ENCODE measurements around the gene CDK13.
"Not testable (repeated sequence)": the region's sequence is repeated elsewhere in the genome, so short reads cannot be mapped to it uniquely, and the experiment has no call there.

CDK13 gene

GRCh38 chr7:39949971-39950472 lies at the start of gene CDK13:
TSS of gene CDK13 (plus strand) at chr7:39950256. CDS start at chr7:39950642, 386 bp downstream.
- peak; percentile 86 for DNase-seq

GRCh38 chr7:39904077-39904486 lies 46.0 kb upstream of the CDK13 start:
- DNase-seq = no peak

GRCh38 chr7:39908141-39908540 lies 41.9 kb upstream of the CDK13 start:
- no peak for DNase-seq

GRCh38 chr7:39908973-39909372 lies 41.1 kb upstream of the CDK13 start:
- DNase-seq = no peak

GRCh38 chr7:39909526-39909925 lies 40.5 kb upstream of the CDK13 start:
- no peak for DNase-seq

- DNase-seq = no peak
Observed at GRCh38 chr7:39910108-39910869, 39.8 kb upstream of the CDK13 start.

- no peak for DNase-seq
Observed at GRCh38 chr7:39911167-39911566, 38.9 kb upstream of the CDK13 start.

- not testable (repeated sequence) for DNase-seq
Observed at GRCh38 chr7:39915847-39916246, 34.2 kb upstream of the CDK13 start.

GRCh38 chr7:39919646-39920045 lies 30.4 kb upstream of the CDK13 start:
- DNase-seq = no peak

GRCh38 chr7:39921506-39922175 lies 28.4 kb upstream of the CDK13 start:
- peak; percentile 34 for DNase-seq

GRCh38 chr7:39922580-39922979 lies 27.5 kb upstream of the CDK13 start:
- no peak for DNase-seq

- no peak for DNase-seq
Observed at GRCh38 chr7:39923091-39923490, 27.0 kb upstream of the CDK13 start.

- DNase-seq = no peak
Observed at GRCh38 chr7:39924122-39924521, 25.9 kb upstream of the CDK13 start.

- no peak for DNase-seq
Observed at GRCh38 chr7:39926111-39926510, 23.9 kb upstream of the CDK13 start.

GRCh38 chr7:39927018-39927417 lies 23.0 kb upstream of the CDK13 start:
- DNase-seq = no peak

- no peak for DNase-seq
Observed at GRCh38 chr7:39934132-39934531, 15.9 kb upstream of the CDK13 start.

GRCh38 chr7:39936761-39937160 lies 13.3 kb upstream of the CDK13 start:
- no peak for DNase-seq

GRCh38 chr7:39937366-39938153 lies 12.5 kb upstream of the CDK13 start:
- DNase-seq = no peak

- DNase-seq = no peak
Observed at GRCh38 chr7:39942883-39943282, 7.2 kb upstream of the CDK13 start.

- DNase-seq = no peak
Observed at GRCh38 chr7:39946693-39947092, 3.4 kb upstream of the CDK13 start.

- no peak for DNase-seq
Observed at GRCh38 chr7:39948375-39948955, 1.6 kb upstream of the CDK13 start.

- DNase-seq = peak; percentile 100
Observed at GRCh38 chr7:39948956-39949928, 814 bp upstream of the CDK13 start.

Measured in right hindlimb (tissue), 1 donor.